ENCODE data around the gene PPP2R5B.

The PPP2R5B gene

GRCh38 chr11:64930340-64930739 lies 5.9 kb downstream of the PPP2R5B start:
- DNase-seq (ENCODE audit: low spot score), result no peak

GRCh38 chr11:64931290-64931689 lies 6.8 kb downstream of the PPP2R5B start:
- DNase-seq (ENCODE audit: low spot score), result no peak

GRCh38 chr11:64932324-64932723 lies 7.8 kb downstream of the PPP2R5B start:
- no peak for DNase-seq (ENCODE audit: low spot score)

- no peak for DNase-seq (ENCODE audit: low spot score)
Measured at GRCh38 chr11:64933213-64933934, 8.9 kb downstream of the PPP2R5B start.

GRCh38 chr11:64933935-64934681 lies 9.6 kb downstream of the PPP2R5B start:
- no peak for DNase-seq (ENCODE audit: low spot score)

GRCh38 chr11:64934682-64935358 lies 10.3 kb downstream of the PPP2R5B start:
- DNase-seq (ENCODE audit: low spot score), result no peak

GRCh38 chr11:64935359-64936081 lies 11.0 kb downstream of the PPP2R5B start, which contains the start of gene GPHA2:
TSS of gene GPHA2 (minus strand) at chr11:64935893. CDS start at chr11:64935460, 433 bp downstream.
- DNase-seq (ENCODE audit: low spot score), result peak; percentile 86

- DNase-seq (ENCODE audit: low spot score), result no peak
Measured at GRCh38 chr11:64936539-64936938, 12.1 kb downstream of the PPP2R5B start.

GRCh38 chr11:64947208-64947814 lies 22.8 kb downstream of the PPP2R5B start:
- DNase-seq (ENCODE audit: low spot score), result no peak

- no peak for DNase-seq (ENCODE audit: low spot score)
Measured at GRCh38 chr11:64951529-64951928, 27.0 kb downstream of the PPP2R5B start.

- DNase-seq (ENCODE audit: low spot score), result no peak
Measured at GRCh38 chr11:64954201-64954600, 29.7 kb downstream of the PPP2R5B start.

- DNase-seq (ENCODE audit: low spot score), result no peak
Measured at GRCh38 chr11:64959498-64959897, 35.0 kb downstream of the PPP2R5B start.

- no peak for DNase-seq (ENCODE audit: low spot score)
Measured at GRCh38 chr11:64960719-64961118, 36.2 kb downstream of the PPP2R5B start.

GRCh38 chr11:64963072-64963631 lies 38.7 kb downstream of the PPP2R5B start:
- DNase-seq (ENCODE audit: low spot score), result no peak

GRCh38 chr11:64967375-64967774 lies 42.9 kb downstream of the PPP2R5B start:
- no peak for DNase-seq (ENCODE audit: low spot score)

GRCh38 chr11:64969209-64969608 lies 44.7 kb downstream of the PPP2R5B start:
- no peak for DNase-seq (ENCODE audit: low spot score)

GRCh38 chr11:64970731-64971151 lies 46.3 kb downstream of the PPP2R5B start:
- no peak for DNase-seq (ENCODE audit: low spot score)

- peak; percentile 52 for DNase-seq (ENCODE audit: low spot score)
Measured at GRCh38 chr11:64971421-64972233, 47.1 kb downstream of the PPP2R5B start, which contains the start of gene MAJIN. TSS of gene MAJIN (minus strand) at chr11:64972108. CDS start at chr11:64959405, 12,703 bp downstream.

GRCh38 chr11:64974124-64974523 lies 49.6 kb downstream of the PPP2R5B start:
- no peak for DNase-seq (ENCODE audit: low spot score)

GRCh38 chr11:64976651-64977050 lies 52.2 kb downstream of the PPP2R5B start:
- no peak for DNase-seq (ENCODE audit: low spot score)
